ENCODE measurements around the gene CCDC57.
A peak's percentile ranks its signal among the peaks of the same experiment; 100 is the strongest.

The CCDC57 gene

GRCh38 chr17:82076785-82077591 lies 135.7 kb downstream of the CCDC57 start:
- DNase-seq: no peak

DNA sequence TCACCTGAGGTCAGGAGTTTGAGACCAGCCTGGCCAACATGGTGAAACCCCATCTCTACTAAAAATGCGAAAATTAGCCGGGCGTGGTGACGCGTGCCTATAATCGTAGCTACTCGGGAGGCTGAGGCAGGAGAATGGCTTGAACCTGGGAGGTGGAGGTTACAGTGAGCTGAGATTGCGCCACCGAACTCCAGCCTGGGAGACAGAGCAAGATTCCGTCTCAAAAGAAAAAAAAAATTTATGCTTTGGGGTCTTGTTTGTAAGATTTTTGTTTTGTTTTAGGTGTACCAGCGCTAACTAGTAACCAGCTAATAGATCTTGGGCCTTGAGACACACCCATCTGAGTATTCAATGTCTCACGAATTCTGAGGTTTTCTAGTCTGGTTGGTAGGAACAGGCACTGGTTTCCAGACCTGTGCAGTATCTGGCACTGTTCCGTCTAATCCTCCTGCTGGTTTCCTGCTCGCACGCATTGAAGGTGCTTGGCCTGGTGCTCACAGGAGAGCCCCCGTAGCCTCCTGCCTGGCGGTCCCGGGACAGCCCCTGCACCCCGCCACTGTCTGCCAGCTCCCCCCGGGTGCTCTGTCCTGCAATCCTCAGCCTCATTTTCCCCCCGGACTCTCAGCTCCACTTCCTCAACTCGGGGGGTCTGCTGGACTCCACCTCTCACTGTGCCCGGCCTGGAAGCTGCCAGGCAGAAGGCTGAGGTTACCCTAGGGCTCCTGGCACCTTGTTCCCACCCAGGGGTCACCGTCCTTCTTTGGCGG lies 136.4 kb downstream of the CCDC57 start:
- no peak for DNase-seq

DNA sequence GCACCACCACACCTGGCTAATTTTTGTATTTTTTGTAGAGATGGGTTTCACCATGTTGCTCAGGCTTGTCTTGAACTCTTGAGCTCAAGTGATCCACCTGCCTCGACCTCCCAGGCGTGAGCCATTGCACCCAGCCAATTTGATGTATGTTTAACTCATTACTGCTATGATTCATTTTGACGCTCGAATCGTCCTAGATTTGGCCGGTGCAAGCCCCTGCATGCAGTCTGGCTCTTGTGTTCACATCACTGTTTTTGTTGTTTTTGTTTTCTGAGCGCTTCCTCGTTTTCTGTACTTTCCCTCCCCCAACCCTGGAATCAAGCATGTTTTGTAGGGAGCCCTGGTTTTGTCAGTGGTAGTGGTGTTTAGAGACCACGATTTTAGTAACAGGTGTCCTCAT lies 139.2 kb downstream of the CCDC57 start:
- DNase-seq: no peak

DNA sequence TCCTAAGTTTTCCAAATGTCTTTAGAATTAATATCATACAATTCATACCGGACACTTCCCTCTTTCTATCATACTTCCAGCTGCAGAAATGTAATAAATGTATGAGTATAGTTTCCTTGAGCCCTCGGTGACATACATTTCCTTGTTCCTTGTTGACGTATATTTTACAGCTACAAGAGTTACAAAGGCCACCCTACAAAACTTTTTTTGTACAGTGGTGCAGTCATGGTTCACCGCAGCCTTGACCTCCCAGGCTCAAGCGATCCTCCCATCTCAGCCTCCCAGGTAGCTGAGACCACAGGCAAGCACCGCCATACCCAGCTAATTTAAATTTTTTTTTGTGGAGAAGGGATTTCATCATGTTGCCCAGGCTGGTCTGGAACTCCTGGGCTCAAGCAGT lies 139.8 kb downstream of the CCDC57 start:
- no peak for DNase-seq

- DNase-seq: no peak
Measured at GRCh38 chr17:82070611-82071010, 142.0 kb downstream of the CCDC57 start.

DNA sequence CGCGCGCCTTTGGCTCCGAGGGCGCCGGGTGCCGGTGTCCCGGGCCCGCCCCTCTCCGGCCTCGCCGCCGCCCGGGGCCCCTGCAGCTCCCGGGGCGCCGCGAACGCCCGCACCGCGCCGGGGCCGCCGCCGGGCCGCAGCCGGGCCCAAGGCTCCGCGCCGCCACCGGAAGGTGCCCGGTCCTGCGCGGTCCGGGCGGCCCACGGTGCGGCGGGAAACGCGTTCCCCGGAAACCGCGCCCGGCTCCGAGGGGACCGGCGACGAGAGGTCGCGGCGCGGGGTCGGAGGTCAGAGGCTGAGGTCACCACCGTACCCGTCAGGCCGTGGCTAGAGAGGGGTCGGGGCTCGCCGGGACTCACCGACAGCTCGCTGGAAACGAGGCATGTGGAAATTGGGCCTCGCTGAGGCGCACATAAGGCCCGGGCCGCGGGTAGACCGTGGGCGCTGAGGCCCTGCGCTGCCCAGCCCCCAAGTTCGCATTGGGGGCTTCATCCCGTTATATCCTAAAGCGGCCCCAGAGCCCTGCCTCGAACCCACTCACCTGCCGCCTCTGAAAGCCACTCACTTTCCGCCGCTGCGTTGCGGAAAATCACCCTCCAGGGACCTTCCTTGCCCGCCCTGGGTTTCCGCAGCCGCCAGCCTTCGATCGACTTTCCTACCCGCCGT lies 146.9 kb downstream of the CCDC57 start, which contains the start of gene DUS1L:
Gene DUS1L, minus strand, starts transcription at position 167 of the 666 bp plus-strand sequence. CDS start 745 bp downstream, outside the sequence.
- peak; percentile 62 to 78 for DNase-seq

- peak; percentile 38 to 39 for DNase-seq
Measured at GRCh38 chr17:82065193-82065637, 147.4 kb downstream of the CCDC57 start.

DNA sequence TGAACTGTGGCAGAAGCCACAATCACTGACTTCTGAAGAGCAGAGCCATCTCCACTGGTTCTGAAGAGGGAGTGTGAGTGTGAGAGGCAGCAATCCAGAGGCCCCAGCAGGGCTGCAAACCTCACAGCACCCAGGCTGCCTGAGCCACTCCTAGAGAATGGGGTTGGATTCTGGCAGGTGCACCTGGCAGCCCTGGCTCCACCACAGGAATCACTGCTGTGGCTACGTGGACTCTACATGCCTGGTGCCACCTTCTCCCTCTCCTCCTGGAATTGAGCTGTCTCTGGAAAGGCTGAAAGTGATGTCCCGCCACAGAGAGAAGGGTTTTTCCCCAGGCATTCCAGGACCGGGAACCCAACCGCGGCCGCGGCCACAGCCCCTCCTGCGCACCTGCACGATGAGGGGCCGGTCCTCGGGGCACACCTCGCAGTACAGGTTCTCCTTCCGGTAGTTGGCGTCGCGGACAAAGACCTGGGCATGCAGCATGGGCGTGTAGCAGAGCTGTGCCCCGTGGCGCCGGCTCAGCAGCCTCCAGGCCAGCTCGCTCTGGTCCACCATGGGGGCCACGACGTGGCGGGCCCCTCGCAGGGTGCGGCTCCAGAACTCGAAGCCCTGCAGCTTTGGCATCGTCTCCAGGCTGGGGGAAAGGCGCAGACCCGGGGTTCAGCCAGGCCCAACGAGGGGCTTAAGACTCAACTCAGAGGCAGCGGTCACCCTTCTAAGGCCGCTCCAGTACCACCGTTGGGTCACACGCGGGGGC lies 148.0 kb downstream of the CCDC57 start:
- DNase-seq: peak in 1 of 2 experiments; percentile 3

GRCh38 chr17:82063424-82064415 lies 148.9 kb downstream of the CCDC57 start:
- no peak for DNase-seq

- DNase-seq: no peak
Measured at GRCh38 chr17:82062984-82063368, 149.7 kb downstream of the CCDC57 start.

GRCh38 chr17:82062076-82062983 lies 150.3 kb downstream of the CCDC57 start:
- no peak for DNase-seq

- no peak for DNase-seq
Measured at GRCh38 chr17:82061047-82061925, 151.4 kb downstream of the CCDC57 start.

- no peak for DNase-seq
Measured at GRCh38 chr17:82060614-82061013, 152.0 kb downstream of the CCDC57 start.

- no peak for DNase-seq
Measured at GRCh38 chr17:82060001-82060380, 152.7 kb downstream of the CCDC57 start.

- DNase-seq: no peak
Measured at GRCh38 chr17:82059272-82060000, 153.2 kb downstream of the CCDC57 start.

DNA sequence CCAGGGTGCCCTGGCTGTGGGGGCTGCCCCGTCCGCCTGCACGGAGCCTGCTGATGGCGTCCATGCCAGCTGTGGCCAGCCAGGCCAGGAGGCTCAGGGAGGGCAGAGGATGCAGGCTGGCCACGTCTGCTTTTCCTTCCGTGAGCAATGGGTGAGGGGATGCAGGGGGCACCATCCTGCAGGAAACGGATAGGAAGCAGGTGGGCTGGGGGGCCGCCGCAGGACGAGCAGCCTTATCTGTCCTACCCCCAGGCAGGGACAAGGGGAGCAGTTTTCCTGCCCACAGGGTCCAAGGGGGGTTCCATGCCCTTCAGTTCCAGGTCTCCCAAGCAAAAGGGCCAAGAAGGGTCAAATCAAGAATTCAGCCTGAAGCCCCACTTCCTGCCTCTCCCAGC lies 153.8 kb downstream of the CCDC57 start:
- no peak for DNase-seq

DNA sequence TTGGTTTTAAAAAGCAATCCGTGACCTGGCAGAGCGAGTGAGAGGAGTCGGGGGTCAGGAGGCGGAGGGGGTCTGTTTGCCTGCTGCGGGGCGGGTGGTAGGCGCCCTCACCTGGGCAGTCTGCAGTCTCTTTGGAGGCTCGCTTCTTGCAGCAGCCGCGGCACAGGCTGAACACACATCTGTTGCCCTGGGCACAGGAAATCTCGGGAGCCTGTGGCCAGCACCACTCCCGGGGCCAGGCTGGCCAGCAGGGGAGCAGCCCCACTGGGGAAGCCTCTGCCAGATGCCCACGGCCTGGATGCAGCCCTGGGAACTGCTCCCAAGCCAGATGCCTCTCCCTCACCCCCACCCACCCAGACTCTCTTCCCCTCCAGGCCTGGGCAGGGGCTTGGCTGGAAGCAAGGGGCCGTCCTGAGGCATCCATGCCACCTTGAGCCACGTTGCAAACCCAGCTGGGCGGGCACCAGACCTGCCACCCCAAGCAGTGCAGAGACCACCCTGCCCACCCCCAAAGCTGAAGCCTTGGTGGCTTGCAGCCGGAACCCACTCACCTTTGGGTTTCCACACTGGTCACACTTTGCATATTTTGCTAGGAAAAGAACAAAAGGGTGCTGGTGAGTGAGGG lies 154.3 kb downstream of the CCDC57 start:
- no peak for DNase-seq

All from stimulated activated CD4-positive, alpha-beta T cell treated with anti-CD3 and anti-CD28 coated beads, Interleukin-4, amount 100 ng/mL, for 4 hours (primary cell).